Lower leg skin (tissue), 3 donors: Measurements from ENCODE around the gene FCHSD1.

Source experiments
- POLR2A ChIP-seq, 2 donors: fragments of 450-650 bp; IDR thresholded peaks; one replicate each; pipeline ENCODE4 v1.6.1; 2016 to 2017; ENCODE audit warnings: antibody characterized with exemption in 2 of 2, mild to moderate bottlenecking in 1 of 2, moderate library complexity in 1 of 2
- TF ChIP-seq, protein P1 (sequence below), 3 donors: fragments of 450-650 bp; IDR thresholded peaks; one replicate each; pipeline ENCODE4 v1.5.1; 2016; ENCODE audit warnings: antibody characterized with exemption in 3 of 3, mild to moderate bottlenecking in 3 of 3, moderate library complexity in 2 of 3

GRCh38 chr5:141646026-141646425, 5.2 kb downstream of the FCHSD1 start:
- TF ChIP-seq, protein P1, sequence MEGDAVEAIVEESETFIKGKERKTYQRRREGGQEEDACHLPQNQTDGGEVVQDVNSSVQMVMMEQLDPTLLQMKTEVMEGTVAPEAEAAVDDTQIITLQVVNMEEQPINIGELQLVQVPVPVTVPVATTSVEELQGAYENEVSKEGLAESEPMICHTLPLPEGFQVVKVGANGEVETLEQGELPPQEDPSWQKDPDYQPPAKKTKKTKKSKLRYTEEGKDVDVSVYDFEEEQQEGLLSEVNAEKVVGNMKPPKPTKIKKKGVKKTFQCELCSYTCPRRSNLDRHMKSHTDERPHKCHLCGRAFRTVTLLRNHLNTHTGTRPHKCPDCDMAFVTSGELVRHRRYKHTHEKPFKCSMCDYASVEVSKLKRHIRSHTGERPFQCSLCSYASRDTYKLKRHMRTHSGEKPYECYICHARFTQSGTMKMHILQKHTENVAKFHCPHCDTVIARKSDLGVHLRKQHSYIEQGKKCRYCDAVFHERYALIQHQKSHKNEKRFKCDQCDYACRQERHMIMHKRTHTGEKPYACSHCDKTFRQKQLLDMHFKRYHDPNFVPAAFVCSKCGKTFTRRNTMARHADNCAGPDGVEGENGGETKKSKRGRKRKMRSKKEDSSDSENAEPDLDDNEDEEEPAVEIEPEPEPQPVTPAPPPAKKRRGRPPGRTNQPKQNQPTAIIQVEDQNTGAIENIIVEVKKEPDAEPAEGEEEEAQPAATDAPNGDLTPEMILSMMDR (IDR thresholded peaks at IDR 0.05), result no peak
- TF ChIP-seq POLR2A (IDR thresholded peaks at IDR 0.05), result no peak
